K562 (cell line): ENCODE measurements around the gene TTLL11. TPM values are rescaled to one million over a fixed set of nuclear protein-coding genes. Genes with fewer than 3 reads are reported as not detected.

Experiments used
- ATAC-seq: fragments of 200-7000 bp; cut with Tn5 transposase; 3 replicates; pipeline ENCODE4 v1.9.1; 2020; ENCODE audit warnings: moderate library complexity
- BruUV-seq: library from RNA; stranded (reverse); fragments of 400-500 nt; replicated peaks from 2 replicates; lab custom pipeline; 2021; lab: Mats Ljungman, UMichigan
- CTCF ChIA-PET: fragments of 300-600 bp; formaldehyde crosslinking; extraction: SDS; loops from one replicate; lab custom pipeline; 2021; ENCODE audit warnings: low intra/inter-chr PET ratio; lab: Yijun Ruan, JAX
- POLR2A ChIA-PET: fragments of 300-600, 350-650 bp; sonication (Branson Sonifier 250); formaldehyde crosslinking; extraction: SDS; loops from one replicate; lab custom pipeline; 2021; ENCODE audit warnings: antibody characterized with exemption, inconsistent platforms; lab: Yijun Ruan, JAX
- DNase-seq, 4 experiments: peaks; one replicate each; pipeline versions ENCODE4 v3.0.0 to v3.0.0-alpha.2; 2011 to 2018; ENCODE audit warnings: low spot score in 3 of 4, mixed read lengths in 3 of 4; ENCODE audit errors: extremely low read depth in 1 of 4
- FAIRE-seq: peaks from 2 replicates; lab custom pipeline; 2011; peaks lifted over from hg19 to GRCh38; lab: Jason Lieb, UNC
- H2AFZ ChIP-seq: 2 replicates; pipeline ENCODE4 v1.6.0; 2011; ENCODE audit warnings: low read depth, low read length, control low read depth, inconsistent platforms
- H3K27ac ChIP-seq: fragments of 200-600 bp; 3 replicates; pipeline ENCODE4 v1.8.0; 2011; ENCODE audit warnings: low read depth, mild to moderate bottlenecking, control low read depth, inconsistent platforms, low read length, moderate library complexity, mixed read lengths; ENCODE audit errors: extremely low read depth
- H3K27me3 ChIP-seq, 2 experiments: fragments of 300-600 bp in 1 of 2; 2 replicates in 1 of 2; 3 replicates in 1 of 2; pipeline versions ENCODE4 v1.6.0 to v1.8.0; 2011; ENCODE audit warnings: inconsistent platforms in 2 of 2, low read length in 2 of 2, mild to moderate bottlenecking in 1 of 2, mixed read lengths in 1 of 2, moderate library complexity in 1 of 2; ENCODE audit not compliant: control insufficient read depth in 2 of 2, insufficient read depth in 2 of 2
- H3K36me3 ChIP-seq: fragments of 300-600 bp; 3 replicates; pipeline ENCODE4 v1.8.0; 2011; ENCODE audit warnings: mild to moderate bottlenecking, low read length, inconsistent platforms; ENCODE audit not compliant: control insufficient read depth, insufficient read depth
- H3K4me1 ChIP-seq, 2 experiments: fragments of 200-600 bp in 1 of 2; replicated peaks in 1 of 2; 2 replicates in 1 of 2; 3 replicates in 1 of 2; pipeline versions ENCODE4 v1.5.1 to v1.8.0; 2011; ENCODE audit warnings: inconsistent platforms in 2 of 2, low read length in 2 of 2, mild to moderate bottlenecking in 1 of 2, mixed read lengths in 1 of 2, moderate library complexity in 1 of 2; ENCODE audit not compliant: control insufficient read depth in 2 of 2, insufficient read depth in 2 of 2
- H3K4me2 ChIP-seq: 2 replicates; pipeline ENCODE4 v1.6.1; 2011; ENCODE audit warnings: low read length, control low read depth, inconsistent platforms, mixed read lengths; ENCODE audit not compliant: insufficient read depth
- H3K4me3 ChIP-seq: fragments of 200-600 bp; sonication (generic), shearing (Covaris generic); 2 replicates; pipeline ENCODE4 v1.5.1; 2016; ENCODE audit warnings: control low read depth, inconsistent platforms
- H3K79me2 ChIP-seq: fragments of 200-600 bp; 3 replicates; pipeline ENCODE4 v1.8.0; 2011; ENCODE audit warnings: low read length, inconsistent platforms; ENCODE audit not compliant: control insufficient read depth, insufficient read depth
- H3K9ac ChIP-seq, 2 experiments: 2 replicates each; pipeline versions ENCODE4 v1.6.0 to v1.6.1; 2011; ENCODE audit warnings: low read depth in 2 of 2, low read length in 2 of 2, control low read depth in 1 of 2, inconsistent platforms in 1 of 2, mild to moderate bottlenecking in 1 of 2, mixed read lengths in 1 of 2; ENCODE audit not compliant: insufficient read depth in 1 of 2
- H3K9me1 ChIP-seq: one replicate; pipeline ENCODE4 v1.6.0; 2011; ENCODE audit warnings: inconsistent platforms, mild to moderate bottlenecking, low read length, moderate library complexity; ENCODE audit not compliant: control insufficient read depth, insufficient read depth
- H3K9me3 ChIP-seq: replicated peaks from 2 replicates; pipeline ENCODE4 v1.5.1; 2011; ENCODE audit warnings: low read depth, low read length, inconsistent platforms; ENCODE audit not compliant: control insufficient read depth, insufficient read depth
- H4K20me1 ChIP-seq: replicated peaks from 2 replicates; pipeline ENCODE4 v1.6.1; 2011; ENCODE audit warnings: low read length, inconsistent platforms, mixed read lengths; ENCODE audit not compliant: control insufficient read depth, insufficient read depth
- C11orf30 ChIP-seq: fragments of 450-650 bp; IDR thresholded peaks from 2 replicates; pipeline ENCODE4 v1.6.1; 2016; ENCODE audit warnings: low read depth, mild to moderate bottlenecking
- CHD4 ChIP-seq: fragments of 200-600 bp; sonication (generic); IDR thresholded peaks from 3 replicates; pipeline ENCODE4 v1.6.1; 2012; ENCODE audit warnings: low read depth, mild to moderate bottlenecking, mixed read lengths, low read length, inconsistent platforms; ENCODE audit not compliant: insufficient read depth, insufficient replicate concordance, poor library complexity, severe bottlenecking
- FOS ChIP-seq: IDR thresholded peaks from 3 replicates; pipeline ENCODE4 v1.6.1; 2011; ENCODE audit not compliant: insufficient read length; ENCODE audit errors: extremely low read depth
- HNRNPH1 ChIP-seq: fragments of 200-400 bp; formaldehyde crosslinking; optimal IDR thresholded peaks from 2 replicates; pipeline ENCODE3; 2017; ENCODE audit warnings: low read depth, mild to moderate bottlenecking, low read length, moderate library complexity
- MAFF ChIP-seq: IDR thresholded peaks from 2 replicates; pipeline ENCODE4 v1.6.1; 2012; ENCODE audit warnings: low read length, improper control_type of control experiment
- MAFK ChIP-seq: IDR thresholded peaks from 2 replicates; pipeline ENCODE4 v1.6.1; 2011; ENCODE audit warnings: low read length, improper control_type of control experiment
- NCOA2 ChIP-seq, 2 experiments: fragments of 450-650 bp; IDR thresholded peaks; 2 replicates each; pipeline ENCODE4 v1.6.1; 2018; ENCODE audit warnings: mild to moderate bottlenecking in 2 of 2, moderate library complexity in 1 of 2; ENCODE audit not compliant: partially characterized antibody in 2 of 2
- NFE2 ChIP-seq: IDR thresholded peaks from 2 replicates; pipeline ENCODE4 v1.6.1; 2014; ENCODE audit warnings: antibody characterized with exemption, low read depth
- SIRT6 ChIP-seq: IDR thresholded peaks from one replicate; pipeline ENCODE4 v1.6.1; 2012; ENCODE audit warnings: low read depth, mild to moderate bottlenecking, control low read depth, inconsistent platforms, low read length, moderate library complexity
- USF2 ChIP-seq: sonication (generic); formaldehyde crosslinking; IDR thresholded peaks from 2 replicates; pipeline ENCODE4 v1.5.0; 2020; ENCODE audit warnings: missing genetic modification reagents
- ZKSCAN1 ChIP-seq: fragments of 150-350 bp; IDR thresholded peaks from 2 replicates; pipeline ENCODE4 v1.6.1; 2016; ENCODE audit warnings: low read depth, low read length
- ZNF184 ChIP-seq: sonication (generic); formaldehyde crosslinking; IDR thresholded peaks from 2 replicates; pipeline ENCODE4 v1.5.0; 2020; ENCODE audit warnings: missing genetic modification reagents
- ZNF217 ChIP-seq: sonication (generic); formaldehyde crosslinking; IDR thresholded peaks from 2 replicates; pipeline ENCODE4 v1.8.0; 2022; ENCODE audit warnings: mild to moderate bottlenecking, missing genetic modification reagents
- ZNF316 ChIP-seq: fragments of 450-650 bp; IDR thresholded peaks from 2 replicates; pipeline ENCODE4 v1.6.1; 2016
- ZNF395 ChIP-seq: fragments of 200-800 bp; sonication (Bioruptor generic); IDR thresholded peaks from 2 replicates; pipeline ENCODE4 v1.6.1; 2017; ENCODE audit warnings: missing genetic modification characterization, missing compliant biosample characterization
- ZNF764 ChIP-seq: fragments of 250-450 bp; sonication (Bioruptor Pico); IDR thresholded peaks from 2 replicates; pipeline ENCODE4 v1.4.0; 2020; ENCODE audit warnings: low read depth, mild to moderate bottlenecking, moderate library complexity
- ZNF79 ChIP-seq: fragments of 250-450 bp; sonication (Bioruptor Pico); IDR thresholded peaks from 2 replicates; pipeline ENCODE4 v1.4.0; 2020; ENCODE audit warnings: low read depth, mild to moderate bottlenecking, moderate library complexity
- WGBS: fragments of 100-300 bp; shearing (Covaris generic); methylation state at CpG from one replicate; pipeline ENCODE4 v1.1.6; 2016; ENCODE audit warnings: low coverage, mixed read lengths; ENCODE audit not compliant: insufficient coverage; ENCODE audit errors: missing lambda C conversion rate; 5-methylcytosine and 5-hydroxymethylcytosine counted together
- in situ Hi-C: fragments of 300-500 bp; cut with MboI; formaldehyde crosslinking; loops from 4 replicates; pipeline ENCODE4 v1.15.0; 2018; ENCODE audit warnings: inconsistent platforms, mixed read lengths
- intact Hi-C: fragments of 100-400 bp; cut with micrococcal nuclease; formaldehyde crosslinking; loops from 2 replicates; pipeline ENCODE4 v1.14.2; 2022
- polyA plus RNA-seq, 8 experiments: library from polyadenylated mRNA; depleted of rRNA in 4 of 8; stranded (reverse) in 5 of 8; unstranded in 3 of 8; fragments of >200 nt; fragmentation: Nextera tagmentation in 2 of 8; fragmentation: Illumina TruSeq in 1 of 8; extraction: Ambion mirVana in 2 of 8; extraction: Trizol in 1 of 8; gene quantifications; 2 replicates each; pipeline versions ENCODE4 v1.2.1 to v1.2.3, GENCODE V29; 2011 to 2014; ENCODE audit warnings: inconsistent platforms in 1 of 8, missing spikeins in 1 of 8
- total RNA-seq, 7 experiments: library from RNA; depleted of rRNA in 6 of 7; stranded (reverse); fragments of >200 nt in 6 of 7; fragmentation: Illumina TruSeq in 2 of 7; extraction: Trizol in 2 of 7; gene quantifications; 2 replicates each; pipeline versions ENCODE4 v1.2.1 to v1.2.3, GENCODE V29; 2011 to 2021; ENCODE audit warnings: low replicate concordance in 1 of 7

The TTLL11 gene
- total and polyA plus RNA-seq, 9 of the 15 experiments (the other 6 are each of a cell fraction or from before 2014, with no cell fraction given), result 0.83 to 4.4 (median 2.7) TPM

- Histone ChIP-seq H3K4me1 (no peaks in the 10 kb centered on the region), H4K20me1 (0 out of 2 replicates have a peak, but pooled peaks cover 4% of the 10 kb centered on the region), H3K9me3 (no peaks in the 10 kb centered on the region), H3K27ac (no peak overlapping the region), H3K9ac (no peak overlapping the region), H2AFZ (no peak overlapping the region), H3K4me3 (no peak overlapping the region), H3K27me3 (peaks cover 29 to 61% of the 10 kb centered on the region in 2 experiments), H3K4me2 (no peak overlapping the region), H3K36me3 (no peaks in the 10 kb centered on the region), H3K9me1 (no peaks in the 10 kb centered on the region), H3K79me2 (no peaks in the 10 kb centered on the region)
- DNase-seq (no peak), FAIRE-seq (no peak), ATAC-seq (no peak)
- ChIA-PET CTCF (no interaction called here), POLR2A (interaction anchor here (0.6 kb wide), 1 partner anchor 1281 kb away, joined by 3 read pairs; no protein-coding TSS in a partner anchor)
- under 1% methylated on average over 14 of the region's 14 CpGs for whole genome bisulfite sequencing
- no TSS peak for BruUV-seq
- intact Hi-C loops, result no loop called here
- in situ Hi-C loops, result no loop called here
- TF ChIP-seq ZNF184, result no peak
- TF ChIP-seq ZNF316, result peak; percentile 62
- TF ChIP-seq ZNF764 (CRISPR knock-in tag), result no peak
- no peak for TF ChIP-seq ZNF79 (CRISPR knock-in tag)
- no peak for TF ChIP-seq ZNF395 (CRISPR knock-in tag)
- TF ChIP-seq MAFF, result peak; percentile 36; the same call in 1 of the 2 replicates
- no peak for TF ChIP-seq ZNF217 (CRISPR knock-in tag)
- TF ChIP-seq NFE2, result no peak
- TF ChIP-seq FOS, result no peak
- TF ChIP-seq SIRT6, result no peak
- TF ChIP-seq ZKSCAN1, result no peak
- TF ChIP-seq CHD4, result no peak
- no peak for TF ChIP-seq NCOA2 (IDR thresholded peaks at IDR 0.05; ENCODE audit: partially characterized antibody in 2 of 2)
- no peak for TF ChIP-seq USF2 (CRISPR knock-in tag)
- TF ChIP-seq MAFK, result peak; percentile 12; the same call in 1 of the 2 replicates
- TF ChIP-seq C11orf30, result 0 out of 2 replicates have a peak, but pooled peaks have one; percentile 16
- no peak for TF ChIP-seq HNRNPH1
Measured at GRCh38 chr9:121878271-121878822, 214.8 kb downstream of the TTLL11 start.
